Activated T-helper 9 cell treated with anti-CD3 and anti-CD28 coated beads, Interleukin-2, amount 50 U/mL, for 16 hours (primary cell): ENCODE results near the gene RTN1.

Source experiments
- DNase-seq: peaks from one replicate; pipeline ENCODE4 v3.0.0-alpha.2; 2020; ENCODE audit warnings: low read depth

Gene RTN1

GRCh38 chr14:59849411-59850130 lies 21.0 kb downstream of the RTN1 start:
- no peak for DNase-seq

- no peak for DNase-seq
Measured at GRCh38 chr14:59848671-59849070, 21.9 kb downstream of the RTN1 start.

GRCh38 chr14:59847711-59848110 lies 22.9 kb downstream of the RTN1 start:
- DNase-seq: no peak

- no peak for DNase-seq
Measured at GRCh38 chr14:59846595-59846994, 24.0 kb downstream of the RTN1 start.

- no peak for DNase-seq
Measured at GRCh38 chr14:59845245-59845644, 25.3 kb downstream of the RTN1 start.

- DNase-seq: no peak
Measured at GRCh38 chr14:59844186-59844812, 26.3 kb downstream of the RTN1 start.

GRCh38 chr14:59836116-59836515 lies 34.5 kb downstream of the RTN1 start:
- no peak for DNase-seq

- no peak for DNase-seq
Measured at GRCh38 chr14:59832653-59833294, 37.8 kb downstream of the RTN1 start.

GRCh38 chr14:59831121-59831730 lies 39.4 kb downstream of the RTN1 start:
- no peak for DNase-seq

GRCh38 chr14:59830338-59830734 lies 40.2 kb downstream of the RTN1 start:
- no peak for DNase-seq

- no peak for DNase-seq
Measured at GRCh38 chr14:59829469-59830337, 40.9 kb downstream of the RTN1 start.

GRCh38 chr14:59828276-59828675 lies 42.3 kb downstream of the RTN1 start:
- no peak for DNase-seq

- DNase-seq: no peak
Measured at GRCh38 chr14:59827401-59827800, 43.2 kb downstream of the RTN1 start.

- DNase-seq: no peak
Measured at GRCh38 chr14:59826150-59826549, 44.4 kb downstream of the RTN1 start.

GRCh38 chr14:59823179-59823578 lies 47.4 kb downstream of the RTN1 start:
- DNase-seq: no peak

GRCh38 chr14:59819446-59820088 lies 51.0 kb downstream of the RTN1 start:
- no peak for DNase-seq

- no peak for DNase-seq
Measured at GRCh38 chr14:59816941-59817340, 53.6 kb downstream of the RTN1 start.

GRCh38 chr14:59814988-59815387 lies 55.6 kb downstream of the RTN1 start:
- DNase-seq: no peak

GRCh38 chr14:59811815-59812214 lies 58.8 kb downstream of the RTN1 start:
- DNase-seq: no peak

- no peak for DNase-seq
Measured at GRCh38 chr14:59811073-59811472, 59.5 kb downstream of the RTN1 start.

GRCh38 chr14:59803052-59803540 lies 67.5 kb downstream of the RTN1 start:
- no peak for DNase-seq
